Measurements from ENCODE around the gene RPTOR.

- TF ChIP-seq CTCF (IDR thresholded peaks at IDR 0.05; ENCODE audit: poor library complexity, severe bottlenecking) (no peak), POLR2AphosphoS5 (IDR thresholded peaks at IDR 0.05) (no peak), EP300 (conservative IDR thresholded peaks at IDR 0.05; ENCODE audit: poor library complexity, severe bottlenecking) (no peak), REST (IDR thresholded peaks at IDR 0.05; ENCODE audit: borderline replicate concordance) (no peak)
Observed at GRCh38 chr17:80664217-80664790, 119.7 kb downstream of the RPTOR start.
